ENCODE data around the gene HIP1R. TPM values are rescaled to one million over a fixed set of nuclear protein-coding genes. Genes with fewer than 3 reads are reported as not detected.

The HIP1R gene
- total RNA-seq, 1 donor from 2014 or later: 28.2 TPM

DNA sequence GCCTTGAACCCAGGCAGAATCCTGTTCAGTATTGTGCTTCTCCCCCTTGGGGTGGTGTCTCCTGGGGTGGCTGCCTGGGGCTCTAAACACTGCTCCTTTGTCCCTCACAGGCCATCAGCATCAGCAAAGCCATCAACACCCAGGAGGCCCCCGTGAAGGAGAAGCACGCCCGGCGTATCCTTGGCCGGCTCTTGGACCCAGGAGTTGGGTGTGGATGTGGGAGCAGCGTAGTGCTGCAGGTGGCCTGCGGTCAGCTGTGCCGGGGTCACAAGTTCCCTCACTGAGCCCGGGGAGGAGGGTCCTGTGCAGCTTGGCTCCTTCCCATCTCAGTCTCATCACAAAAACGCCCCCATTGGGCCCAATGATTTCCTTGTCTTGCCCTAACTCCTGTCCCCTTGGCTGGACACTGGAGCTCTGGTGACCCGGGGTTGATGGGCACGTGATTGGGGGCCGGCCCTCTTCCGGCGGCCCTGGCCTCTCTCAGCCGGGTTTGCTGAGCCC is 12.7 kb downstream of the HIP1R start:
- DNase-seq: peak; percentile 23
- intact Hi-C loops (cut with DNase I): no loop called here
- H3K4me1 ChIP-seq: peaks cover 17% of the 10 kb centered on the region

DNA sequence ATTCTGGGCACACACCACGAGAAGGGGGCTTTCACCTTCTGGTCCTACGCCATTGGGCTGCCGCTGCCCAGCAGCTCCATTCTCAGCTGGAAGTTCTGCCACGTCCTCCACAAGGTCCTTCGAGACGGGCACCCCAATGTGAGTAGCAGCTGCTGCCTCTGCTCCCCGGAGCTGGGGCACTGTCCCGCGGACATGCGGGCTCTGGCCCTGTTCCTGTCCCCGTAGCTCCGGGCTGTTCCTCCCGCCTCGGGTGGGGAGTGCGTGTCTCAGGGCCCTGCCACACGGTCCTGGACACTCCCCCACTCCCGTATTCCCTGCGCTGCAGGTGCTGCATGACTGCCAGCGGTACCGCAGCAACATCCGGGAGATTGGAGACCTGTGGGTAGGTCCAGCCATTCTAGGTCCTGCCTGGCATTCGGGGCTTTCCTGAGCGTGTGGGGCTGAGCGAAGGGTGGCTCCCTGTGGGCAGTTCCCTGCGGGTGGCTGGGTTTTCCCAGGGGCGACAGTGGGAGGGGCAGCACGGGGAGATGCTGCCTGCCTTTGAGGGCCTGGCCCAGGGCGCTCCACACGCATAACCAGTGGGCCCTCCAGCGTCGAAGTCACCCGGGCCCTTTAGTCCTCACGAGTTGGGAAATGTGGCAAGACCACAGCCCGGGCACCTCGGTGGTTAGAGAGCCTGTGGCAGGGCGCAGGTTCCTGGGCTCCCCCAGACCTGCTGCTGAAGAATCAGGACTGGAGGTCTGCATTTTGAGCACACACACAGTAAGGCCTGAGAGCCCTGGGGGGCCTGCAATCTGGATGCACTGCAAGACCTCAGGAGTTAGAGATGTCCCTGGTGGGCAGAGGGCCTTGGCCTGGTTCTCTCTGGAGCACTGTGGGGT is 13.5 kb downstream of the HIP1R start:
- Histone ChIP-seq H3K36me3 (peaks cover 5% of the 10 kb centered on the region), H3K27me3 (ENCODE audit: low read depth) (no peaks in the 10 kb centered on the region), H3K4me3 (no peak overlapping the region), H3K9me3 (no peaks in the 10 kb centered on the region), H3K4me1 (peaks cover 20% of the 10 kb centered on the region), H3K27ac (no peak overlapping the region)
- DNase-seq (peak; percentile 32), ATAC-seq (peak in 1 of 2 donors; percentile 4)
- TF ChIP-seq, protein P1, sequence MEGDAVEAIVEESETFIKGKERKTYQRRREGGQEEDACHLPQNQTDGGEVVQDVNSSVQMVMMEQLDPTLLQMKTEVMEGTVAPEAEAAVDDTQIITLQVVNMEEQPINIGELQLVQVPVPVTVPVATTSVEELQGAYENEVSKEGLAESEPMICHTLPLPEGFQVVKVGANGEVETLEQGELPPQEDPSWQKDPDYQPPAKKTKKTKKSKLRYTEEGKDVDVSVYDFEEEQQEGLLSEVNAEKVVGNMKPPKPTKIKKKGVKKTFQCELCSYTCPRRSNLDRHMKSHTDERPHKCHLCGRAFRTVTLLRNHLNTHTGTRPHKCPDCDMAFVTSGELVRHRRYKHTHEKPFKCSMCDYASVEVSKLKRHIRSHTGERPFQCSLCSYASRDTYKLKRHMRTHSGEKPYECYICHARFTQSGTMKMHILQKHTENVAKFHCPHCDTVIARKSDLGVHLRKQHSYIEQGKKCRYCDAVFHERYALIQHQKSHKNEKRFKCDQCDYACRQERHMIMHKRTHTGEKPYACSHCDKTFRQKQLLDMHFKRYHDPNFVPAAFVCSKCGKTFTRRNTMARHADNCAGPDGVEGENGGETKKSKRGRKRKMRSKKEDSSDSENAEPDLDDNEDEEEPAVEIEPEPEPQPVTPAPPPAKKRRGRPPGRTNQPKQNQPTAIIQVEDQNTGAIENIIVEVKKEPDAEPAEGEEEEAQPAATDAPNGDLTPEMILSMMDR (IDR thresholded peaks at IDR 0.05): no peak
- intact Hi-C loops (cut with DNase I): no loop called here

More for the DNA sequence above, 12.7 kb downstream of the HIP1R start:
- H3K27ac ChIP-seq: no peak overlapping the region
- H3K9me3 ChIP-seq: no peaks in the 10 kb centered on the region
- peaks cover 5% of the 10 kb centered on the region for H3K36me3 ChIP-seq
- H3K4me3 ChIP-seq: no peak overlapping the region
- TF ChIP-seq, protein P1 (IDR thresholded peaks at IDR 0.05): no peak
- ATAC-seq: no peak
- H3K27me3 ChIP-seq (ENCODE audit: low read depth): no peaks in the 10 kb centered on the region

DNA sequence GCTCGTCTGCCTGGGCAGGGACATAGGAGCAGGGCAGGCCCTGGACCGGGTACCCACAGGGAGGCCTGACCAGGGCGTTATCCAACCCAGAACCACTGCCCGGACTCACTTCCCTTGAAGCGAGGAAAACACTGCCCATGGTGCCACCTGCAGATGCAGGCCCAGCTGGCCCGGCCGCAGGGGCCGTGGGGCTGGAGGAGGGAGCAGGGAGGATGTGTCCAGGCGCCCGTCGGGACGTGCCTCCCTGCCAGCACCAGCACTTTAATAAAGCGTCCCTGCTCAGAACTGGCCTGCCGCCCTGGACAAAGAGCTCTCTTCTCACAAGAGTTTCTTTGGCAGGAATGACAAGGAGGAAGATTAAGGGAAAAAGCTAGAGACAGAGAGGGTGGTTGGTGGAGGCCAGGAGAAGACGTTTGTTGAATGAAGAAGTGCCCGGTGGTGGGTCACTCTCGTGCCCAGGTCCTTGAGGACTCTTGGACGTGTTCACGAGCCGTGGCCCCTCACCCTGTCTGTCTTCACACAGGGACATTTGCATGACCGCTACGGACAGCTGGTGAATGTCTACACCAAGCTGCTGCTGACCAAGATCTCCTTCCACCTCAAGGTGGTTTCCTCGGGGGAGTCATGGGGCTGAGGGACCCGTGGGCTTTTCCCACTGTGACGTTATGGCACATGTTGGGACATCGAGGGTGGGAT is 14.2 kb downstream of the HIP1R start:
- ATAC-seq: peak; percentile 8 to 54
- H3K27ac ChIP-seq: no peak overlapping the region
- no peaks in the 10 kb centered on the region for H3K9me3 ChIP-seq
- DNase-seq: peak; percentile 56
- H3K4me3 ChIP-seq: no peak overlapping the region
- no peaks in the 10 kb centered on the region for H3K27me3 ChIP-seq (ENCODE audit: low read depth)
- TF ChIP-seq, protein P1 (IDR thresholded peaks at IDR 0.05): no peak
- H3K36me3 ChIP-seq: peaks cover 5% of the 10 kb centered on the region
- peaks cover 24% of the 10 kb centered on the region for H3K4me1 ChIP-seq
- intact Hi-C loops (cut with DNase I): no loop called here

- H3K27ac ChIP-seq: no peak overlapping the region
- intact Hi-C loops (cut with DNase I): no loop called here
- peak; percentile 39 for DNase-seq
Measured at GRCh38 chr12:122850048-122850445, 14.8 kb downstream of the HIP1R start.

GRCh38 chr12:122850695-122851350 is 15.6 kb downstream of the HIP1R start:
- no peak for ATAC-seq

More at GRCh38 chr12:122850048-122850445, 14.8 kb downstream of the HIP1R start:
- peaks cover 8% of the 10 kb centered on the region for H3K36me3 ChIP-seq
- H3K27me3 ChIP-seq (ENCODE audit: low read depth): no peaks in the 10 kb centered on the region
- no peak for ATAC-seq
- TF ChIP-seq, protein P1 (IDR thresholded peaks at IDR 0.05): no peak
- peaks cover 24% of the 10 kb centered on the region for H3K4me1 ChIP-seq
- H3K9me3 ChIP-seq: no peaks in the 10 kb centered on the region
- no peak overlapping the region for H3K4me3 ChIP-seq

More at GRCh38 chr12:122850695-122851350, 15.6 kb downstream of the HIP1R start:
- Histone ChIP-seq H3K27ac (peak overlapping the region; percentile 67), H3K4me3 (no peak overlapping the region), H3K9me3 (no peaks in the 10 kb centered on the region), H3K27me3 (ENCODE audit: low read depth) (no peaks in the 10 kb centered on the region), H3K36me3 (peaks cover 12% of the 10 kb centered on the region), H3K4me1 (peaks cover 24% of the 10 kb centered on the region)
- TF ChIP-seq, protein P1 (IDR thresholded peaks at IDR 0.05): no peak
- DNase-seq: no peak
- intact Hi-C loops (cut with DNase I): no loop called here

All from lower lobe of right lung (tissue), 2 donors.